Right hindlimb (tissue), 1 donor: ENCODE data around the gene PLXNA3.

Source experiments
- DNase-seq: peaks from one replicate; pipeline ENCODE4 v3.0.0-alpha.2; 2018

PLXNA3 gene

DNA sequence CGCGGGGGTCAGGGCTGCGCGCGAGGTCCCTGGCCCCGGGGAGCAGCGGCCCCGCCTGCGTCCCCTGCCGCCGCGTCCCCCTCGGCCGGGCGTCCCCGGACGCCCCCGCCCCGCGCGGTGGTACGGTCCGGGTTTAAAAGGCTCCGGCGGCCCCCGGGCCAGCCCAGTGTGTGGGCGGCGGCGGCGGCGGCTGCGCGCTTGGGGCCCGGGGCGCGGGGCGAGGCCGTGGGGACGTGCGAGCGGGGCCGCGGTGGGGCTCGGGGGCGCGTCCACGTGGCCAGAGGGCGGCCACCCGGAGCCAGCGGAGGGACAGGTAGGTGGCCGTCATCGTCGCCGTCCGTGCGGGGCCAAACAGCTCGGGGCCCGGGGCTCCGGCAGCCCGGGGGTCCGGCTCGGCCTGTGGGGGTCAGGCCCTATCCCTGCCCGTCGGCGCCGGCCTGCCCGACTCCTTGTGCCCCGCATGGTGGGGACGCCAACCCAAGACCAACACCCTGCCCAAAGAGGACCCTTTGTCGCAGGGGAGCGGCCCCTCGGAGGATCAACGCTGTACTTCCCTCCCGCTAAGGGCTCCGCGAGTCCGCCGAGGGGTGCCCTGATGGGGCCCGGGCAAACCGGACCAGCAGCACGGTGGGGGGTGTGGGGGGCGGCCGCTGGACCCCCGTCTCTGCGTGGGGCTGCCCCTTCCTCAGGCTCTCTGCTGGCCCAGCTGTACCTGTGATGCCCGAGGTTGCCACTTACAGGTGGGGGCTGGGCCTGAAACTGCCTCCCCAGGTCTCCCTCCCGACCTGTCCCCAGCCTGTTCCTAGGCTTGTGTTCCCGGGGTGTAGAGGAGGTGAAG is at the start of gene PLXNA3:
Gene PLXNA3 (plus strand): TSS at position 166 of the 838 bp plus-strand sequence. CDS start 1,903 bp downstream, outside the sequence.
- DNase-seq = peak; percentile 45

DNA sequence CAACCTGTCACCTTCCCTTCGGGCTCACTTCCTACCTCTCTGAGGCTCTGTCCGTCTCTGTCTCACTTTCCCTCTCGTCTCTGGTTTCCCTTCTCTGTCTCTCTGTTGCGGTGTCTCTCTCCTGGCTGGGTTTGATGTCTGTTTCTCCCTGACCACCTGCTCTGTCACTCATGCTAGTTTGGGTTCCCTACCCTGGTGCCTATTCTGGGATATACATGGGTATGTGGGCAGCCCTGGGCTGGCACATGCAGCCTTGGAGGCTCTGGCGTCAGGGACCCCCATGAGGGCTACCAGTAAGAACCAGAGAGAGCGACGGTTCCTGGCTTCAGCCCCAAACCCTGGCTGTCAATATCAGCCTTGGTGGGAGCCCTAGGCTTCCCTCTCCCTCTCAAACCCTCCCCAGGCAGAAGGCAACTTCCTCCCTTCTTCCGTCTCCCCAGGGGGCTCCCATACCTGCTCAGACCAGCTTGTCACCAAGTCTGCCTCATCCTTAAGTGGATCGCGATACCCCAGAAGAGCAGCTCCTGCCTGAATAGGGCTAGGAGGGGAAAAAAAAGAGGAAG is 49.3 kb upstream of the PLXNA3 start:
- no peak for DNase-seq

DNA sequence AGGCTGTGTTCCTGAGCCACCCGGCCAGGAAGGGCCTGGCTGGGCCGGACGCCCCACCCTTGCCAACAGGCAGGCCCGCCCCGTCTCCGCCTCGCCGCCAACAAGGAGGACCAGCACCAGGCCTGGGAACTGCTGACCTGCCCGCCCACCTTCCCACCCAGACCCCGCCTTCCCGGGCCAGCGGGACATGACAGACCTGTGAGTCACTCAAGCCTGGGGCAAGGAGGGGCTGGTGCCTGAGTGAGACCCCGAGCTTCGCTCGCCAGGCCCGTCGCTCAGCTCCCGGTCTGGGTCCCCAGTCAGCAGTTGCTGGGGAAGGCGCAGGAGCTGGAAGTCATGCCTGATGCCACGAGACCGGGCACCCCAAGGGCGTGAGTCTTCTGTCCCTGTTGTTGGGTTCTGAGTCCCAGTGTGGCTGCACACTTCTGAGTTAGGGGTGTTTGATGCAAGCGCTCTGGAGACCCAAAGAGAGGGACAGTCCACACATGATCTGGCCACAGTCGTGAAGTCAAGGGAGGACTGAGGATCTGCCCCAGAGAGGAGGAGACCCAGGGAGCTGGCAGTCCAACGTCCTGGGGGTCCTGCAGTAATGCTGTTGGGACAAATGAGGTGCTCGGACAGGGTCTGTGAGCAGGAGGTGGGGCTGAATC is 48.7 kb upstream of the PLXNA3 start, which contains the start of gene DNASE1L1:
Gene DNASE1L1 (minus strand): TSS at position 33 of the 650 bp plus-strand sequence. CDS start 3,686 bp downstream, outside the sequence.
- DNase-seq = peak; percentile 62

DNA sequence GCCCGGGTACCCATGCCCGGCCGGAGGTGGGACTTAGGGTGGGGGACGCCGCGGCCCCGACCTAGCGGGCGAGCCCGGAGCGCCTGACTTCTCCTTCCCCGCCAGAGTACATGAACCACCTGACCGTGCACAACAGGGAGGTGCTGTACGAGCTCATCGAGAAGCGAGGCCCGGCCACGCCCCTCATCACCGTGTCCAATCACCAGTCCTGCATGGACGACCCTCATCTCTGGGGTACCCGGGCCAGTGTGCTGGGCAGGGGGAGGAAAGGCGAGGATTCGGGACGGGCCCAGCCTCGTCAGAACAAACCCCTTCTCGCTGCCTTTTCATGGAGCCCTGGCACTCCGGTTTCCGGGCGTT is 46.1 kb upstream of the PLXNA3 start:
- DNase-seq = peak; percentile 74

DNA sequence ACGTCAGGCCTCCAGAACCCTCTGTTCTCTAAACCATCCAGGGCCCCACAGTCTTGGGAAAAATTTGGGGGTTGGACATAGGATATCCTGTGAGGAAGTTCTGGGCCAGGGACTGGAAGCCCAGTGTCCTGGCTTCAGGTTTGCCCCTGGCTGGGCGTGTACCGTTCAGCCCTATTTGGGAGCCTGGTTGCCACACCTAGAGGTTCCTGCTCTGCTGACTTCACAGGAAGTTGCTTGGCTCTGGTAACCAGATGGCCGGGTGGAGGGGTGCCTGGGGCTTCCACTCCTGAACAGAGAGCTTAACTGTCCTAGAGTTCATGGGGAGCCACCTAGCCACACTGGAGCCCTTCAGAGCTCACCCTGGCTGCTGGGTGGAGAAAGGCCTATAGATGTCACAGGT is 45.6 kb upstream of the PLXNA3 start:
- no peak for DNase-seq

DNA sequence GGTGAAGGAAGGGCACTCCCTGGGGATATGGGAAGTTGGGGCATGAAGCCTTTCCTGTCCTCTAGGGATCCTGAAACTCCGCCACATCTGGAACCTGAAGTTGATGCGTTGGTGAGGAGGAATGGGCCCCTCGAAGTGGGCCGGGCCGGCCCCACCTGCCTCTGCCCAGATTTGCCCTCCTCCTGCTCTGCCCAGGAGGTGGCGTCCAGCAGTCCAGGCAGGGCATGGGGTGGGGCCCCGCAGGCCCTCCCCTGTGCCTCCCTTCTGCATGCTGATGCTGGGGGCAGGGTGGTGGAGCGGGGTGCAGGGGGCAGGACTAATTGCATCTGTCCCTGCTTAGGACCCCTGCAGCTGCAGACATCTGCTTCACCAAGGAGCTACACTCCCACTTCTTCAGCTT is 44.9 kb upstream of the PLXNA3 start:
- DNase-seq = no peak

DNA sequence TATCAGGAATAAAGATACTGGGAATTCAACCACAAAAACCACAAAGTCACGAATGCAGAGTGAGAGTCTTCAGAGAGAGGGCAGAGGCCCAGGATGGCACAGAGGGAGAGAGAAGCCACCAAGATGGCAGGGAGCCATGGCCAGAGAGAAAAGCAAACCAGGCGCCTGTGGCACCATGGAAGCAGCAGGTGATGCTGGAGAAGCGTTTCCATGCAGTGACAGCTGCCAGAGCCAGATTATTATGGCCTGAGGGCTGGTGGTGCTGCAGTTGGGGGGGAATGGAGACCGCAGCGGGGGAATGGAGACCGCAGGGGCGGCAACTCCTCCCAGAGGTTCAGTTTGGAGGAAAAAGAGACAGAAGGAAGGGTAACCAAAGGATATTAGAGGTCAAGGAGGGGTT is 40.9 kb upstream of the PLXNA3 start:
- no peak for DNase-seq

DNA sequence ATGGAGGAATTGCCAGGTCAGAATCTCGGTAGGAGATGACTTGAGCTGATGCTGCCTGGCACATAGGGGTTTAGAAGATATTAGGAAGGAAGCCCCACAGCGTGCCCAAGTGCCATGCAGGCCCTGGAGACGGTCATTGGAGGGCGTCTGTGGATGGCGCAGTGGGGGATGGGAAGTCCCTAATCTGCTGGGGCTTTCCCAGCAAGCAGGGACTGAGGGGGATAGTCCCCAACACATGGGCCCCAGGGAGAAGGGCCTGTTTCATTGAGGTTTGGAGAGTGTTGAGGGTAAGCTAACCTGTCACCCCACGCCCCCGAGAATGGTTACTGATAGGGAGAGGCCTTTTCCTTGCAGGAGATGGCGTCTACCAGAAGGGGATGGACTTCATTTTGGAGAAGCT is 38.9 kb upstream of the PLXNA3 start:
- DNase-seq = no peak

DNA sequence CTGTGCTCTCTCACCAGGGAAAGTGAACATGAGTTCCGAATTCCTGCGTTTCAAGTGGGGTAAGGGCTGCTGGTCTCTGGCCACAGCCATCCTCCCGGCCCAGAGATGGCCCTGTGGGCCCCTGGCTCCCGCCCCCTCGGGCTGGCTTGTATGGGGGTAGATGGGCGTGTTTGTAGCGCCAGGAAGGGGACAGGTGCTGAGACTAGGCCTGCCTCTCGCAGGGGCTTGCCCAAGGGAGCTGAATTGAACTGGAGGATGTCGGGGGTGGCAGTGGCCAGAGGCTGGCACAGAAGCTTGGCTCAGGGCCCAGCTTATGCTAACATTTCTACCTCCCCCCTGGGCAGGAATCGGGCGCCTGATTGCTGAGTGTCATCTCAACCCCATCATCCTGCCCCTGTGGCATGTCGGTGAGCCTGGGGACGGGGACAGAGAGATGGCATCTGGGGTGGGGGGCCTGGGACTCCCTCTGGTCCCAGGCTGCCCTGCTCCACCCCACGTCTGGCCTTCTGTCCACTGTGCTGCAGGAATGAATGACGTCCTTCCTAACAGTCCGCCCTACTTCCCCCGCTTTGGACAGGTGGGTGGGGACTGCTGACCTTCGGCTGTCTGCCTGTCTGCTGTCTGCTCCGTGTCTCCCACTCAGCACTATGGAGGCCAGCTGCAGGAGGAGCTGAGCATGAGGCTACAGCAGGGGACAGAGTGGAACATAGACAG is 38.2 kb upstream of the PLXNA3 start:
- DNase-seq = no peak

DNA sequence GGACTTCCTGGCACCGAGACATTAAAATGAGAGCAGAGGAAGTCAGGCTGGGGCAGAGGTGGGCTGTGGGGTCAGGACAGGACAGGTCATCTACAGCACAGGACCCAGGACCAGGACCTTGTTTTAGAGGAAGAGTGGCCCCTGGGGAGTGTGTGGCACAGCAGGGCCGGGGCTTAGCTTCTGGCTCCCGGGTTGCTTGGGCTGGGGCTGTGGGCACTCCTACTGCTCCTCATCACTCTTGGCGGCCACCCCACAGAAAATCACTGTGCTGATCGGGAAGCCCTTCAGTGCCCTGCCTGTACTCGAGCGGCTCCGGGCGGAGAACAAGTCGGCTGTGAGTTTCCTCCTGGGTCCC is 37.7 kb upstream of the PLXNA3 start:
- no peak for DNase-seq

DNA sequence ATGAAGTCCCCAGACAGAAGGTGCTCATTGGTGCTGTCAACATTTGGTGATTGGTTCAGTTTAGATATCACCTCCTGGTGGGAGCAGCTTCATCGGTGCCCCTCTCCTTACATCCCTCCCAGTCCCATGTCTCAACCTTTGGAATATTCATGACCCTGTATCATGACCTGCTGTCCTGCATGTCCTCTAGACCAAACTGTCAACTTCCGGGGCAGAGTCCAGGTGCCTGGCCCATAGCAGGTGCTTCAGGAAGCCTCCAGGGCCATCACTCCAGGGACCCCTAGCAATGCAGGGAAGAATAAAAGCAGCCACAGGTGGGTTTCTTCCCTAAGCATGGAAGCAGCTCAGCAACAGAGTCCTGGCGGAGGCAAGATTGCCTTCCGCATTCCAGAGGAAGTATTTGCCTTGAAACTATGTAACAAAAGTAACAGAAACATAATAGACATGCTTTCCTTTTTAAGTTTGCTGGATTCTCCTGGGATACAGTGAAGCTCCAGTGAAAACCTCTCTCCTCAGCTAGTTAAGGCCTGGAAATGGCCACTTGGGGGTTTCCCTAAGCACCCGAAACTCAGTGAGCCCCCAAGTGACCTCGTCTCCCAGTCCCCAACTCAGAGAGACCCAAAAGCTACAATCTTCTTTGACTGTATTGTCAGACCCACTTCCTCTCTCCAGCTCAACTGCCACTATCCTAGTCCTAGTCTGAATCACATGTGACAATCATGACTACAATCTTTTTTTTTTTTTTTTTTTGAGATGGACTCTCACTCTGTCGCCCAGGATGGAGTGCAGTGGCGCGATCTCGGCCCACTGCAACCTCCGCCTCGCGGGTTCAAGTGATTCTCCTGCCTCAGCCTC is 30.9 kb upstream of the PLXNA3 start:
- no peak for DNase-seq

DNA sequence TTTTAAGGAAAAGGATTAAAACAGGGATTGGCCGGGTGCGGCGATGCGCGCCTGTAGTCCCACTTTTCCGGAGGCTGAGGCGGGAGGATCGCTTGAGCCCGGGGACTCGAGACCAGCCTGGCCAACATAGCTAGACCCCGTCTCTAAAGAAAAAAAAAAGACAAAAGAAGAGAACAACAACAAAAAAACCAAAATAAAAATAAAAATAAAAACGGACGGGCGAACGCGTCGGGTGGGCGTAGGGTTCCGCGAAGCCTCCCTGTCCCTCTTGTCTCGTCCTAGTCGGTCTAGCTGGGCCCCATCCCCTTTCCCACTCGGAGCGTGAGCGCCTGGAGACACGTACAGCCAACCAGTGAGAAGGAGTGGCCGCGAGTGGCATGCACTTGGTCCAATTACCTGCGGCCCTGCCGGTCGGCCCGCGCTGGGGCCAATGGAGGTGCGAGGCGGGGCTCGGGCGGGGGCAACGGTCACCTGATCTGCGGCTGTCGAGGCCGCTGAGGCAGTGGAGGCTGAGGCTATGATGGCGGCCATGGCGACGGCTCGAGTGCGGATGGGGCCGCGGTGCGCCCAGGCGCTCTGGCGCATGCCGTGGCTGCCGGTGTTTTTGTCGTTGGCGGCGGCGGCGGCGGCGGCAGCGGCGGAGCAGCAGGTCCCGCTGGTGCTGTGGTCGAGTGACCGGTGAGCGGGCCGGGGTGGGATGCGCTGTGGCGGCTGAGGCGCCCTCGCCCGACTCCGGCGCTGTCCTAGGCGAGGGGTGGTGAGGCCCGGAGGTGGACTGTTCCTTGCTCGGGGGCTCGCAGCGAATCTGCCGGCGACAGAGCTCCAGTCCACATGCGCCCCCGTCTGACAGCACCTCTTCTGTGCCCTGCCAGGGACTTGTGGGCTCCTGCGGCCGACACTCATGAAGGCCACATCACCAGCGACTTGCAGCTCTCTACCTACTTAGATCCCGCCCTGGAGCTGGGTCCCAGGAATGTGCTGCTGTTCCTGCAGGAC is 29.6 kb upstream of the PLXNA3 start, which contains the start of gene ATP6AP1:
Gene ATP6AP1 (plus strand): TSS at position 502 of the 996 bp plus-strand sequence. CDS start 16 bp downstream, at position 518.
- DNase-seq = peak; percentile 96

DNA sequence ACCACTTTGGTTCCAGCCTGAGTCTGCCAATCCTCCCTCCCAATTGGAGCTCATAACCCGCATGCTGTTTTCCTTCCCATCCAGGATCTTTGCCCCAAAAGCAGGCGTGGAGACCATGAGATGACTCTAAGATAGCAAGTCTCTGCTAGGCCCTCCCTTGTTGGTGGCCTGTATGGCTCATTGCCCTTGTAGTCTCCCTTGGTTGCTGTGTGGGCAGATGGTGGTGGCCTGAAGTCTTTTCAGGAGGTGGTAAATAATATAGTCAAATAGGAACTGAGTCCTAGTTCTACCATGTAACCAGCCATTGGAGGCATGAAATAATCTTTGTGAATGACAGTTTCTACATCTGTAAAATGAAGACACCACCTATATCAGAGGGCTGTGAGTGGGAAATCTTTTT is 28.4 kb upstream of the PLXNA3 start:
- no peak for DNase-seq

DNA sequence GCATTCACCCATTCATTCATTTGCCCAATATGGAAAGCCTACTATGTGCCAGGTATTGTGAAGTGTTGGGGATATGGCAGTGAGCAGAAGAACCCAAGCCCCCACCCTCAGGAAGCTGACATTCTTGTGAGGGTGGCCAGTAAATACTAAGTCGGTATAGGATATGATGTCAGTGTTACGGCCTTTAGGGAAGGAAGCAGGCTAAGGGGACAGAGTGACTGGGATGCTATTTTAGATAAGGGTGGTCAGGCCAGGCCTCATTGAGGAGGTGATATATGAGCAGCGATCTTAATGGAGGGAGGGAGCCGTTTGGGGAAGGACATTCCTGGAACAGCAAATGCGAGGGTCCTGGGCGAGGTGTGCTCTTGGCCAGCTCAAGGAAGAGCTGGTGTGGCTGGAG is 27.6 kb upstream of the PLXNA3 start:
- DNase-seq = no peak

DNA sequence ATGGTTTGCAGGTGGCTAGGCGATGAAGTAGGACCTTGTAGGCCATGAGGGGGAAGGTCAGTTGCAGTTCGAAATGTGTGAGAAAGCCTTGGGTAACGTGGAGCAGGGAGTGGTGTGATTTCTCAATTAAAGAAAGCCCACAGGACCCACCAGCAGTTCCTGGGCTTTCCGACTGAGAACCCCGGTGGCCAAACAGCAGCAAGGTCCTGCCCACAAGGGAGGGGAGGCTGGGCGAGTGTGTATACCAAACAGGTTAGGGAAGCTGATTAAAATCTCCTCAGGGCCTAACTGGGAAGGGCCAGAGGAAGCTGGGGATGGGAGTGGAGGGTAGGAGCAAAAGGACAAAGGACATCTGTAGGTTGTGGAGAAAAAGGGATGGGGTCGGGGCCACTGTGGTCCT is 27.2 kb upstream of the PLXNA3 start:
- no peak for DNase-seq

DNA sequence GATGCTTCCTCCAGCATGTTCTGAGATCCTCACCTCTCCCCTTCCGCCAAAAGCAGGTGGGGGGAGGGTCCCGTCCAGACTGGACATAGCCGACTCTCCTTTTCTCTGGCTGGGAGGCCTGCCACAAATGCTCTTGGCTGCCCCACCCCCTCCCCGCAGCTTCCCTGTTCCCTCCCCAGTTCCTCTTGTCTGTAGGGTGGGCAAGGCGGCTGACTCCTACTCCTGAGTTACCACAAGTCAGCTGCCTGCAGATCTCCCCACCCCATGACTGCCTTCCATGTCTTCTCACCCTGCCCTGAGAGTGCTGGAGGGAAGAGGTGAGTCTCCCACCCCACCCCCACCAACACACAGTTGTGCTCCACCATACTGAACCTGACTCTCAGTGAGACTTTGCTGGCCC is 26.7 kb upstream of the PLXNA3 start:
- no peak for DNase-seq

DNA sequence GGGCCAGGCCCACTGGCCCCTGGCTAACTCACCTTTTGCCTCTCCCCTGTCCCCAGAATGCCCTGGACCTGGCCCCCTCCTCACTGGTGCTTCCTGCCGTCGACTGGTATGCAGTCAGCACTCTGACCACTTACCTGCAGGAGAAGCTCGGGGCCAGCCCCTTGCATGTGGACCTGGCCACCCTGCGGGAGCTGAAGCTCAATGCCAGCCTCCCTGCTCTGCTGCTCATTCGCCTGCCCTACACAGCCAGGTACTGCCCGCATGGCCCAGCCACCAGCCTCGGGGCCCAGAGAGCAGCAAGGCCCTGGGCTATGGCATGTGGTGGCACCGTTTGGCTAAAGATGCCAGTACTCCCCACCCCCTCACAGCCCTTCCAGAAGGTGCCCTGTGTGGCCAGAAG is 25.9 kb upstream of the PLXNA3 start:
- DNase-seq = no peak

DNA sequence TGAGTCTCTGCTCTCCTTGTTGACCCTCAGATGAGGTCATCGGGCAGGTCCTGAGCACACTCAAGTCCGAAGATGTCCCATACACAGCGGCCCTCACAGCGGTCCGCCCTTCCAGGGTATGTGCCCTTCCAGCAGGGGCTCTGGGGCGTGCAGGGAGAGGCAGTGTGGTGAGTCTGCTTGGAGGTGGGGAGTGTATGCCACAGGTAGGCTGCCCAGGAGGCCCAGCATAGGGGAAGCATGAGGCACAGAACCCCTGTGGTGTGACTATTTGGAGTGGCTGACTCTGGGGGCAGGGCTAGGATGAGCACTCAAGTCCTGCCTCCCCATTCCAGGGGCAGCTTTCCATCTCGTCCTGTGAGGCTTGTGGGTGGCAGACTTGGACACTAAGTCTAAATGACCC is 24.5 kb upstream of the PLXNA3 start:
- DNase-seq = no peak

DNA sequence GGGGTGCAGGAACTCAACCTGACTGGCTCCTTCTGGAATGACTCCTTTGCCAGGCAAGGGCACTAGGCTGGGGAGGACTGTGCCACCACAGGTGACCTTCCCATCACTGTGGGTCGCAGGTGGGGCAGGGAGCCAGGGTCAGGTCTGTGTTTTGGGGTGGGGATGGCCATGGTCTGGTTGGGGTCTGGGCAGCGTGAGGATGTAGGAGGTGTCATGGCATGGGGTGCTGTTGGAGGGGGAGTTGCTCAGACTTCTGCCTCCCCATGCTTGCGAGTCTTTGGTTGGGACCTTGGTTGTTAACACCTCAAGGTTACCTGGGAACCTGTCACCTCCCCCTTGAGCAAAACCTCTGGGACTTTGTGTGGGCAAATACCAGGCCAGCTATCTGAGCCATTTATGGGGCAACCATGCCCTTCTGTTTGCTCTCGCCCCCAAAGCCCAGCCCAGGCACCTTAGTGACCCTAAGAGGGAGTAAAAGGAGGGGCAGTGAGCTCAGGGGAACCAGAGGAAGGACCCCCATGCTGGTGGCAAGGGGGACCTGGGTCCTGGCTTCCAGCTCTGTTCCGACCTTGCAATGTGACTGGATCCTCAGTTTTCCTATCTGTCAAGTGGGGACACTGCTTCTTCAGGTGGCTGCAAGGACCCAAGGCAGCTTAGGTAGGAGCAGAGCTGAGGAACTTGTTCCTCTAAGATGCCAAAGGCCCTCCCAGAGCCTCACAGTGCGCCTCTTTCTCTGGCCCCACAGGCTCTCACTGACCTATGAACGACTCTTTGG is 23.5 kb upstream of the PLXNA3 start:
- no peak for DNase-seq

DNA sequence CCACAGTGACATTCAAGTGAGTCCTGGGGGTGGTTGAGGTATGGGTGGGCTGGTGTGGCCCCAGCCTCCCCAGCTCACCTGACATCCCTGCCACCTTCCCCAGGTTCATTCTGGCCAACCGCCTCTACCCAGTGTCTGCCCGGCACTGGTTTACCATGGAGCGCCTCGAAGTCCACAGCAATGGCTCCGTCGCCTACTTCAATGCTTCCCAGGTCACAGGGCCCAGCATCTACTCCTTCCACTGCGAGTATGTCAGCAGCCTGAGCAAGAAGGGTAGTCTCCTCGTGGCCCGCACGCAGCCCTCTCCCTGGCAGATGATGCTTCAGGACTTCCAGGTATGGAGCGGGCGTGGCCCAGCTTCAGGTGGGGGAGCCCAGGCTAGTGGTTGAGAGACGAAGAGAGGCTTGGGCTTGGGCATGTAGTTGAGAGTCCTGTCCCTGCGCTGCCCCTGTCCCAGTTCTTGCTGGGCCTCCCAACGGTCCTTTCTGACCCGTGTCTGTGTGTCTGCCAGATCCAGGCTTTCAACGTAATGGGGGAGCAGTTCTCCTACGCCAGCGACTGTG is 22.8 kb upstream of the PLXNA3 start:
- DNase-seq = no peak
